Measurements from ENCODE around the gene KIF6.

The KIF6 gene

DNA sequence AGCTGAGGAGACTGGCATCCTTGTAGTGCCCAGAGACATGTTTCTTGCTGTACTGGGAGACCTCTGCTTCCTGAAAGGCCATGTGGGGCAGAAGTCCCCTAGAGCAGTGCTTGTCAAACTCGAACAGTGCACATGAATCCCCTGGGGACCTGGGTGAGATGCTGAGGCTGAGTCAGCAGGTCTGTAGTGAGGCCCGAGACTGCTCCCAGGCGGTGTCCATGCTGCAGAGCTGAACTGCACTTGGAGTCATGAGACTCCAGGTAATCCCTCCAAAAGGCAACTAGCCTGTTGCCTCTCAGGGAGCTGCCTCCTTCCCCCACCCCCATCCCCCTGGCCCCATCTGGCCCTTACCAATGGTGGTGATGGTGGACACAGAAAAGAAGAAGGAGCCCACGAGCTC, 414.7 kb downstream of the KIF6 start:
- no peak overlapping the region for H3K4me3 ChIP-seq (replicated peaks; ENCODE audit: insufficient read depth, low read length)
- H3K27ac ChIP-seq (replicated peaks), result no peak overlapping the region
- H3K27me3 ChIP-seq (ENCODE audit: insufficient read depth, poor library complexity, severe bottlenecking), result peaks cover 22% of the 10 kb centered on the region
- no peak for TF ChIP-seq POLR2AphosphoS5 (IDR thresholded peaks at IDR 0.05; ENCODE audit: low read depth)
- no peak for TF ChIP-seq SPI1 (IDR thresholded peaks at IDR 0.05; ENCODE audit: borderline replicate concordance, low read depth)
- TF ChIP-seq, protein P1, sequence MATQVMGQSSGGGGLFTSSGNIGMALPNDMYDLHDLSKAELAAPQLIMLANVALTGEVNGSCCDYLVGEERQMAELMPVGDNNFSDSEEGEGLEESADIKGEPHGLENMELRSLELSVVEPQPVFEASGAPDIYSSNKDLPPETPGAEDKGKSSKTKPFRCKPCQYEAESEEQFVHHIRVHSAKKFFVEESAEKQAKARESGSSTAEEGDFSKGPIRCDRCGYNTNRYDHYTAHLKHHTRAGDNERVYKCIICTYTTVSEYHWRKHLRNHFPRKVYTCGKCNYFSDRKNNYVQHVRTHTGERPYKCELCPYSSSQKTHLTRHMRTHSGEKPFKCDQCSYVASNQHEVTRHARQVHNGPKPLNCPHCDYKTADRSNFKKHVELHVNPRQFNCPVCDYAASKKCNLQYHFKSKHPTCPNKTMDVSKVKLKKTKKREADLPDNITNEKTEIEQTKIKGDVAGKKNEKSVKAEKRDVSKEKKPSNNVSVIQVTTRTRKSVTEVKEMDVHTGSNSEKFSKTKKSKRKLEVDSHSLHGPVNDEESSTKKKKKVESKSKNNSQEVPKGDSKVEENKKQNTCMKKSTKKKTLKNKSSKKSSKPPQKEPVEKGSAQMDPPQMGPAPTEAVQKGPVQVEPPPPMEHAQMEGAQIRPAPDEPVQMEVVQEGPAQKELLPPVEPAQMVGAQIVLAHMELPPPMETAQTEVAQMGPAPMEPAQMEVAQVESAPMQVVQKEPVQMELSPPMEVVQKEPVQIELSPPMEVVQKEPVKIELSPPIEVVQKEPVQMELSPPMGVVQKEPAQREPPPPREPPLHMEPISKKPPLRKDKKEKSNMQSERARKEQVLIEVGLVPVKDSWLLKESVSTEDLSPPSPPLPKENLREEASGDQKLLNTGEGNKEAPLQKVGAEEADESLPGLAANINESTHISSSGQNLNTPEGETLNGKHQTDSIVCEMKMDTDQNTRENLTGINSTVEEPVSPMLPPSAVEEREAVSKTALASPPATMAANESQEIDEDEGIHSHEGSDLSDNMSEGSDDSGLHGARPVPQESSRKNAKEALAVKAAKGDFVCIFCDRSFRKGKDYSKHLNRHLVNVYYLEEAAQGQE (IDR thresholded peaks at IDR 0.05; ENCODE audit: insufficient replicate concordance, low read depth), result no peak
- TF ChIP-seq GABPA (IDR thresholded peaks at IDR 0.05; ENCODE audit: low read depth), result no peak
- DNase-seq (ENCODE audit: low read depth in 1 of 2, low spot score in 1 of 2), result no peak

DNA sequence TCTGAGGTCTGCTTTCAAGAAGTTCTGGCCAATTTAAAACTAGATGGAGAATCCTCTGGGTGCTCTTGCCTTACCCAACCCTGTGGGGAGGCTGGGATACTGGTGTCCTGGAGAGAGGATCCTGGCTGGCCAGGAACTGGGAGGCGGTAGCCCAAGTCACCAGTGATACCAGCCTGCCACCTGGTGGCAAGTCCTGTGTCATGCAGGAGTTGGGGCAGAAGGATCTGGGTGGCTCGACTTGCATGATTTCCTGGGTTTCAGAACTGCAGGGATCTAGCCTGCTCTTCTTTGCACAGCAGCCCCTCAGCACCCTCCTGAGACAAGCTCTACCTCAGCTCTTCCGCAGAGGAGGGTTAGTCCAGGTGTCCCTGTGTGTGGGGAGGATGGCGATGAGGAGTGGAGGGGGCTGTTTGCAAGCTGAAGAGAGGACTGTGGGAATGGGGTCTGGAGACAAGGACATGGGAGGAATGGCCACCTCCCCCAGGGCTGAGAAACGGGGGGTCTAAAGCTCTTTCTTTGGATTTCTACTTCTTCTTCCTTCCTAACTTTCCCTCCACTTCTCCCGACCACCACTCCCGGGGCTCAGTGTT, 415.2 kb downstream of the KIF6 start:
- Histone ChIP-seq H3K4me3 (replicated peaks; ENCODE audit: insufficient read depth, low read length) (no peak overlapping the region), H3K27me3 (ENCODE audit: insufficient read depth, poor library complexity, severe bottlenecking) (peaks cover 22% of the 10 kb centered on the region), H3K27ac (replicated peaks) (no peak overlapping the region)
- DNase-seq (ENCODE audit: low read depth in 1 of 2, low spot score in 1 of 2), result peak; percentile 40 to 69
- TF ChIP-seq, protein P1 (IDR thresholded peaks at IDR 0.05; ENCODE audit: insufficient replicate concordance, low read depth), result no peak
- TF ChIP-seq SPI1 (IDR thresholded peaks at IDR 0.05; ENCODE audit: borderline replicate concordance, low read depth), result no peak
- TF ChIP-seq, protein P2, sequence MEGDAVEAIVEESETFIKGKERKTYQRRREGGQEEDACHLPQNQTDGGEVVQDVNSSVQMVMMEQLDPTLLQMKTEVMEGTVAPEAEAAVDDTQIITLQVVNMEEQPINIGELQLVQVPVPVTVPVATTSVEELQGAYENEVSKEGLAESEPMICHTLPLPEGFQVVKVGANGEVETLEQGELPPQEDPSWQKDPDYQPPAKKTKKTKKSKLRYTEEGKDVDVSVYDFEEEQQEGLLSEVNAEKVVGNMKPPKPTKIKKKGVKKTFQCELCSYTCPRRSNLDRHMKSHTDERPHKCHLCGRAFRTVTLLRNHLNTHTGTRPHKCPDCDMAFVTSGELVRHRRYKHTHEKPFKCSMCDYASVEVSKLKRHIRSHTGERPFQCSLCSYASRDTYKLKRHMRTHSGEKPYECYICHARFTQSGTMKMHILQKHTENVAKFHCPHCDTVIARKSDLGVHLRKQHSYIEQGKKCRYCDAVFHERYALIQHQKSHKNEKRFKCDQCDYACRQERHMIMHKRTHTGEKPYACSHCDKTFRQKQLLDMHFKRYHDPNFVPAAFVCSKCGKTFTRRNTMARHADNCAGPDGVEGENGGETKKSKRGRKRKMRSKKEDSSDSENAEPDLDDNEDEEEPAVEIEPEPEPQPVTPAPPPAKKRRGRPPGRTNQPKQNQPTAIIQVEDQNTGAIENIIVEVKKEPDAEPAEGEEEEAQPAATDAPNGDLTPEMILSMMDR (IDR thresholded peaks at IDR 0.05; ENCODE audit: insufficient read depth, low read length), result peak; percentile 93

DNA sequence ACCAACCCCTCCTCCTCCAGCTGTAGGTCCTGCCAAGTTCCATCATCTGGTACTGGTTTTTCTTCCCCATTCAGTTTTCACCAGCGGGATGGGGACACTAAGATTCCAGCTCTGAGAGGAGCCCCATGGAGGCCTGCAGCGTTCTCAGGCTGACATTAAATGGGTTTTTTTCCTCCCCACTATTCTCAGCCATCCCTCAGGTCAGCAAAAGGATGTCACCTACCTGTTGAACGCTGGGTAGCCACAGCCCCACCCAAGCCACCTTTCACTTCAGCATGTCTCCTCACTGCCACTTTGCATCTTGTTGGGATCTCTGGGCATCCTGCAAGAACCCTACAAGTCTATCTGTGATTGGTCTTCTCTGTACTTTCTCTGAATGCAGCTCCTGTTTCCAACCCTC, 417.7 kb downstream of the KIF6 start:
- peaks cover 2% of the 10 kb centered on the region for H3K27me3 ChIP-seq (ENCODE audit: insufficient read depth, poor library complexity, severe bottlenecking)
- no peak for TF ChIP-seq GABPA (IDR thresholded peaks at IDR 0.05; ENCODE audit: low read depth)
- no peak for TF ChIP-seq SPI1 (IDR thresholded peaks at IDR 0.05; ENCODE audit: borderline replicate concordance, low read depth)
- TF ChIP-seq, protein P2 (IDR thresholded peaks at IDR 0.05; ENCODE audit: insufficient read depth, low read length), result no peak
- no peak for TF ChIP-seq POLR2AphosphoS5 (IDR thresholded peaks at IDR 0.05; ENCODE audit: low read depth)
- TF ChIP-seq, protein P1 (IDR thresholded peaks at IDR 0.05; ENCODE audit: insufficient replicate concordance, low read depth), result no peak
- H3K27ac ChIP-seq (replicated peaks), result no peak overlapping the region
- no peak for DNase-seq (ENCODE audit: low read depth in 1 of 2, low spot score in 1 of 2)
- no peak overlapping the region for H3K4me3 ChIP-seq (replicated peaks; ENCODE audit: insufficient read depth, low read length)
